Measurements from ENCODE around the gene GPHN.

Gene GPHN

GRCh38 chr14:67071506-67071905, 563.6 kb downstream of the GPHN start:
- no peak for DNase-seq

GRCh38 chr14:67077921-67078320, 570.0 kb downstream of the GPHN start:
- no peak for DNase-seq

- DNase-seq, result no peak
Measured at GRCh38 chr14:67079846-67080245, 571.9 kb downstream of the GPHN start.

- DNase-seq, result no peak
Measured at GRCh38 chr14:67108230-67108629, 600.3 kb downstream of the GPHN start.

GRCh38 chr14:67111022-67111421, 603.1 kb downstream of the GPHN start:
- no peak for DNase-seq

- DNase-seq, result no peak
Measured at GRCh38 chr14:67112344-67112743, 604.4 kb downstream of the GPHN start.

GRCh38 chr14:67127174-67127573, 619.2 kb downstream of the GPHN start:
- no peak for DNase-seq

GRCh38 chr14:67129768-67130167, 621.8 kb downstream of the GPHN start:
- no peak for DNase-seq

GRCh38 chr14:67131691-67132090, 623.7 kb downstream of the GPHN start:
- no peak for DNase-seq

GRCh38 chr14:67133144-67133543, 625.2 kb downstream of the GPHN start:
- DNase-seq, result no peak

GRCh38 chr14:67133595-67134441, 625.9 kb downstream of the GPHN start:
- no peak for DNase-seq

GRCh38 chr14:67137744-67138371, 629.9 kb downstream of the GPHN start:
- DNase-seq, result no peak

GRCh38 chr14:67140556-67140955, 632.6 kb downstream of the GPHN start:
- no peak for DNase-seq

- no peak for DNase-seq
Measured at GRCh38 chr14:67141146-67141900, 633.4 kb downstream of the GPHN start.

- no peak for DNase-seq
Measured at GRCh38 chr14:67151082-67151666, 643.2 kb downstream of the GPHN start.

- DNase-seq, result no peak
Measured at GRCh38 chr14:67158566-67158965, 650.6 kb downstream of the GPHN start.

- DNase-seq, result no peak
Measured at GRCh38 chr14:67162385-67162784, 654.4 kb downstream of the GPHN start.

- no peak for DNase-seq
Measured at GRCh38 chr14:67166450-67166853, 658.5 kb downstream of the GPHN start.

GRCh38 chr14:67167420-67168109, 659.6 kb downstream of the GPHN start:
- no peak for DNase-seq

GRCh38 chr14:67168110-67168441, 660.1 kb downstream of the GPHN start:
- DNase-seq, result no peak

- DNase-seq, result no peak
Measured at GRCh38 chr14:67170660-67171059, 662.7 kb downstream of the GPHN start.

- no peak for DNase-seq
Measured at GRCh38 chr14:67172056-67172455, 664.1 kb downstream of the GPHN start.

- DNase-seq, result no peak
Measured at GRCh38 chr14:67172520-67172919, 664.6 kb downstream of the GPHN start.

Measured in activated CD4-positive, CD25-positive, alpha-beta regulatory T cell treated with anti-CD3 and anti-CD28 coated beads, Interleukin-2, amount 50 U/mL, for 72 hours (primary cell).